GM12874 (cell line): ENCODE data around the gene CCNL1.

Experiments
- TF ChIP-seq, protein P1 (sequence below): IDR thresholded peaks from 2 replicates; pipeline ENCODE4 v1.5.1; 2011; ENCODE audit warnings: low read depth, mild to moderate bottlenecking, control low read depth, low read length, moderate library complexity; ENCODE audit not compliant: insufficient read depth

The CCNL1 gene

DNA sequence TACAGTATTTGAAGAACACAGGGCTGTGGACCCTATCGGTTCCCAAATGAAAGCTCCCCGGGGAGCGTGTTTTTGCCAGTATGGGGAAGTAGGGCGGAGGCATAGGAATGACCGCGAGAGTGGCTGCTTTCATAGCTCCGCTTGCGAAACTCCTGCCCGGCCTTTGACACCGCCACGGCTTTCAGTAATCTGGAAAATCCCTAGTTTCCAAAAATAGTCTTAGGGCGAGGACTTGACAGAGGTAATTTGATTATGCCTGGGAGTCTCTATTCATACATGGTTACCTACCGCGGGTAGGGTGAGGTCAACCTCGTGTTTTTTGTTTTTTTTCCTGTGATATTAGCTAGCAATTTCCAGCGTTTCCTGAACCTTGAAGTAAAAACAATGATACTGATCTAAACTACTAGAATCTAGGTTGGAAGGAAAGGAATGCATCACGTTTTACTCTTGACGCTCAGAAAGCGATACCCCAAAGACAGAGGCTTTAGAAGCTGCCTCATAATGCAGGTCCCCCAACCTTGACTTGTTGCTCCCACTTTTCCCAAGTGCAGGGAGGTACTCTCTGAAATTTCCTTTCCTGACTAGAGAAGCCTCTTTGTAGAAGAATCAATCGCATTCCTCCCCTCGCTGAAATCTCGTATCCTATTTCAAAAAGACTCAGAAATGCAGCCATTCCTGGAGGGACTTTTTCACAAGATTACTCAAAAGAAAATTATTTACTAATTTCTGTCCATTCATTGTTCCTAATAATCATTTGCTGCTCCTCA, 894 bp upstream of the CCNL1 start:
- TF ChIP-seq, protein P1, sequence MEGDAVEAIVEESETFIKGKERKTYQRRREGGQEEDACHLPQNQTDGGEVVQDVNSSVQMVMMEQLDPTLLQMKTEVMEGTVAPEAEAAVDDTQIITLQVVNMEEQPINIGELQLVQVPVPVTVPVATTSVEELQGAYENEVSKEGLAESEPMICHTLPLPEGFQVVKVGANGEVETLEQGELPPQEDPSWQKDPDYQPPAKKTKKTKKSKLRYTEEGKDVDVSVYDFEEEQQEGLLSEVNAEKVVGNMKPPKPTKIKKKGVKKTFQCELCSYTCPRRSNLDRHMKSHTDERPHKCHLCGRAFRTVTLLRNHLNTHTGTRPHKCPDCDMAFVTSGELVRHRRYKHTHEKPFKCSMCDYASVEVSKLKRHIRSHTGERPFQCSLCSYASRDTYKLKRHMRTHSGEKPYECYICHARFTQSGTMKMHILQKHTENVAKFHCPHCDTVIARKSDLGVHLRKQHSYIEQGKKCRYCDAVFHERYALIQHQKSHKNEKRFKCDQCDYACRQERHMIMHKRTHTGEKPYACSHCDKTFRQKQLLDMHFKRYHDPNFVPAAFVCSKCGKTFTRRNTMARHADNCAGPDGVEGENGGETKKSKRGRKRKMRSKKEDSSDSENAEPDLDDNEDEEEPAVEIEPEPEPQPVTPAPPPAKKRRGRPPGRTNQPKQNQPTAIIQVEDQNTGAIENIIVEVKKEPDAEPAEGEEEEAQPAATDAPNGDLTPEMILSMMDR: no peak

DNA sequence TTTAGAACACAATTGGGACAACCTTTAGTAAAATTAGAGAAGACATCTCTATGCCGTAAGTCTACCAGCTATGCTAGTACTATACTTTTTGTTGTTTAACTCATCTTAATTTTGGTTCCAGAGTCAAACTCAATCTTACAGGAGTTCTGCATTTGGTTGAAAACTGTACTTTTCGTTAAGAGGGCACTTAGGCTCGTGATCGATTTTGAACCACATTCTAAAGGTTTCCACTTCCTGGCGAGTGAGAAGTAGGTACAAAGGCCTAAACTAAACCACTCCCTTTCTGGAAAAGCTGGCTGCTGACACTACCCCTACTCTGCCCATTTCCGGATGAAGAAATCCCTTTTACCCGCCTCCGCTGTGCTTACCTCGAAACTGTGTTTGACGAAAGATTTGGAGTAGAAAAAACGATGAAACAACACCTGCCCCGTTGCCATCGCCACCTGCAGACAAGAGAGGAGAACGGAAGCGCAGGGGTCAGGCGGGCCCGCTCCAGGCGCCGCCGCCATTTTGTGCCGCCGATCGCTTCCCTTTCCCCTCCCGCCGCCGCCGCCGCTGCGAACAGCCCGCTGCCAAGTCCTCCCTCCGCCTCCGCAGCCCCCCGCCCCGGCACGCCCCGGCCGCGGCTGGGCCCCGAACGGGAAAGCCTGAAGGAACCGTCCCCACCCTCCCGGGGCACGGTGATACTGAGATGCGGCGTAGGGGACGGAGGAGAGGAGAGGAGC, 748 bp downstream of the CCNL1 start:
- TF ChIP-seq, protein P1: 0 out of 2 replicates have a peak, but pooled peaks have one; percentile 5

DNA sequence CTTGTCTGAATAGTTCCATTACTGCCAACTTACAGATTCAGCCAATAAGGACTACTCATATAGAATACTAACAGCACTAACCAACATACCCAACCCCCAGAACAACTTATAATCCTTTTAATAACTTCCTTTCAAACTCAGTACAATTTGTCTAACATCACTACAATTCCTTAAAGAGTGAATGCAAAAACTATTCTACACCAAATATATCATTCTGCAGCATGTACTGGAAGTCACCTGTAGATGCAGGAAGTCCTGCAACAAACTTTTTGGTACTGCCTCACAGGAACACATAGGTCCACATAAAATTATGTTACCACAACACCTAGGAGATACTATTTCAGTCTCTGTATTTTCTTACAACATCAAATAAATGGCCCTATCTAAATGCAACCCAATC, 2.1 kb downstream of the CCNL1 start:
- TF ChIP-seq, protein P1: no peak

DNA sequence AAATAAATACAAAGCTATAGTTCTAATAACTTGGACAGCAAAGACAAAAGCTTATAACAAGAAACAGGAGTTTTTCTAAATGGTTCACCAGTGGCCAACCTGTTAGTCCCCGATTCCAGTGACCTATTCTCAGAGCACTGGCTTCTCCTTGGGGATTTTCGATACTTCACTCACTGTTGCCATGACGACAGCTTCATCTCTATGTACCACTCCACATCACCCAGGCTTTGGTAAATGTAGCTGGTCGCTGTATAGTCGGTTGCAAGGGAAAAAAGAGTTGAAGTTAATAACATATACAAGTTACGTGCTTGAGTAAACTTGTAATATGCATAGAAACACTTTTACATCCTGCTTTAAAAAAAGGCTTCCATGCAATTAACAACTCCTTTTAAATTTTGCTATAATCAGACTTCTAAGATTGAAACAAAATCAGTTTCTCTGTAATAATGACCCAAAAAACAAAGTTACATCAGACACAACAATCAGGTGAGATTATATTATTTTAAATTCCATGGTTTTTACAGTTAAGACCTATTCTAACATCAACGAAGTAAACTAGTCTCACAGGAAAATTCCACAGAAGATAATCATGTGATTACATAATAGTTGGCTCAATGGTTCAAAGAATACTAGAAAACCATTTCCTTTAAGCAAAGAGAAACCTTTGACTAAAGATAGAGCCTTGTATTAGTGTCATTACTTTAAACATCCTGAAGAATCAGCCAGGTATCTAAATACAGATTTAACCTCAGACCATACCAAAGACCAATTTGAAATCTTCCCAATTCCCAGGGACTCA, 2.9 kb downstream of the CCNL1 start:
- TF ChIP-seq, protein P1: no peak

- TF ChIP-seq, protein P1: no peak
Observed at GRCh38 chr3:157155591-157155990, 4.4 kb downstream of the CCNL1 start.

GRCh38 chr3:157154563-157155330, 5.2 kb downstream of the CCNL1 start:
- TF ChIP-seq, protein P1: no peak
